HEK293 (cell line): ENCODE measurements around the gene DPH2.

Experiments
- REST ChIP-seq: fragments of 450-650 bp; formaldehyde crosslinking; IDR thresholded peaks from 2 replicates; pipeline ENCODE4 v1.5.1; 2016; ENCODE audit warnings: missing biosample characterization, missing genetic modification characterization
- YY1 ChIP-seq: fragments of 450-650 bp; formaldehyde crosslinking; IDR thresholded peaks from 2 replicates; pipeline ENCODE4 v1.5.1; 2018; ENCODE audit warnings: missing biosample characterization, missing genetic modification characterization
- ZBTB21 ChIP-seq: fragments of 450-650 bp; formaldehyde crosslinking; IDR thresholded peaks from 2 replicates; pipeline ENCODE4 v1.5.1; 2017; ENCODE audit warnings: missing biosample characterization, missing genetic modification characterization
- ZNF239 ChIP-seq: fragments of 450-650 bp; formaldehyde crosslinking; IDR thresholded peaks from 2 replicates; pipeline ENCODE4 v1.5.1; 2016; ENCODE audit warnings: missing biosample characterization, missing genetic modification characterization
- ZNF274 ChIP-seq, 2 experiments: fragments of 200-500 bp in 1 of 2; fragments of 450-650 bp in 1 of 2; sonication (Bioruptor generic) in 1 of 2; formaldehyde crosslinking in 1 of 2; IDR thresholded peaks; 2 replicates each; pipeline versions ENCODE4 v1.5.1 to v1.6.1; 2014 to 2016; ENCODE audit warnings: borderline replicate concordance in 1 of 2, inconsistent platforms in 1 of 2, low read length in 1 of 2, missing biosample characterization in 1 of 2, missing genetic modification characterization in 1 of 2
- ZNF324 ChIP-seq: fragments of 450-650 bp; formaldehyde crosslinking; IDR thresholded peaks from 2 replicates; pipeline ENCODE4 v1.5.1; 2016; ENCODE audit warnings: missing biosample characterization, missing genetic modification characterization
- ZNF555 ChIP-seq: fragments of 450-650 bp; formaldehyde crosslinking; conservative IDR thresholded peaks from 2 replicates; pipeline ENCODE4 v1.5.1; 2017; ENCODE audit warnings: missing biosample characterization, mild to moderate bottlenecking, missing genetic modification characterization, inconsistent platforms
- ZNF747 ChIP-seq: fragments of 450-650 bp; formaldehyde crosslinking; IDR thresholded peaks from 2 replicates; pipeline ENCODE4 v1.5.1; 2016; ENCODE audit warnings: missing biosample characterization, missing genetic modification characterization
- ZSCAN5A ChIP-seq: fragments of 450-650 bp; formaldehyde crosslinking; IDR thresholded peaks from 2 replicates; pipeline ENCODE4 v1.5.1; 2016; ENCODE audit warnings: missing biosample characterization, missing genetic modification characterization
- TF ChIP-seq, protein P1 (sequence below): fragments of 450-650 bp; formaldehyde crosslinking; IDR thresholded peaks from 2 replicates; pipeline ENCODE4 v1.5.1; 2016; ENCODE audit warnings: missing biosample characterization, missing genetic modification characterization

GRCh38 chr1:44008259-44008658, 38.4 kb downstream of the DPH2 start:
- no peak for TF ChIP-seq ZBTB21
- TF ChIP-seq, protein P1, sequence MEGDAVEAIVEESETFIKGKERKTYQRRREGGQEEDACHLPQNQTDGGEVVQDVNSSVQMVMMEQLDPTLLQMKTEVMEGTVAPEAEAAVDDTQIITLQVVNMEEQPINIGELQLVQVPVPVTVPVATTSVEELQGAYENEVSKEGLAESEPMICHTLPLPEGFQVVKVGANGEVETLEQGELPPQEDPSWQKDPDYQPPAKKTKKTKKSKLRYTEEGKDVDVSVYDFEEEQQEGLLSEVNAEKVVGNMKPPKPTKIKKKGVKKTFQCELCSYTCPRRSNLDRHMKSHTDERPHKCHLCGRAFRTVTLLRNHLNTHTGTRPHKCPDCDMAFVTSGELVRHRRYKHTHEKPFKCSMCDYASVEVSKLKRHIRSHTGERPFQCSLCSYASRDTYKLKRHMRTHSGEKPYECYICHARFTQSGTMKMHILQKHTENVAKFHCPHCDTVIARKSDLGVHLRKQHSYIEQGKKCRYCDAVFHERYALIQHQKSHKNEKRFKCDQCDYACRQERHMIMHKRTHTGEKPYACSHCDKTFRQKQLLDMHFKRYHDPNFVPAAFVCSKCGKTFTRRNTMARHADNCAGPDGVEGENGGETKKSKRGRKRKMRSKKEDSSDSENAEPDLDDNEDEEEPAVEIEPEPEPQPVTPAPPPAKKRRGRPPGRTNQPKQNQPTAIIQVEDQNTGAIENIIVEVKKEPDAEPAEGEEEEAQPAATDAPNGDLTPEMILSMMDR (tag by site-specific recombination): no peak
- TF ChIP-seq ZSCAN5A (tag by site-specific recombination): no peak
- TF ChIP-seq ZNF274 (IDR thresholded peaks at IDR 0.05; ENCODE audit: low read length): no peak
- TF ChIP-seq ZNF274 (tag by site-specific recombination; IDR thresholded peaks at IDR 0.05; ENCODE audit: borderline replicate concordance): no peak
- TF ChIP-seq ZNF747: no peak
- no peak for TF ChIP-seq ZNF555 (tag by site-specific recombination)
- no peak for TF ChIP-seq YY1 (tag by site-specific recombination)
- TF ChIP-seq ZNF239 (tag by site-specific recombination): no peak
- no peak for TF ChIP-seq REST (tag by site-specific recombination)
- TF ChIP-seq ZNF324 (tag by site-specific recombination): no peak
